ENCODE results near the gene MYO1E. TPM values are rescaled to one million over a fixed set of nuclear protein-coding genes. Genes with fewer than 3 reads are reported as not detected.
"Not testable (repeated sequence)": the region's sequence is repeated elsewhere in the genome, so short reads cannot be mapped to it uniquely, and the experiment has no call there.

The MYO1E gene
- polyA plus RNA-seq, 12 donors = 33.5 to 50.6 (median 39.9) TPM; not detected in 1

DNA sequence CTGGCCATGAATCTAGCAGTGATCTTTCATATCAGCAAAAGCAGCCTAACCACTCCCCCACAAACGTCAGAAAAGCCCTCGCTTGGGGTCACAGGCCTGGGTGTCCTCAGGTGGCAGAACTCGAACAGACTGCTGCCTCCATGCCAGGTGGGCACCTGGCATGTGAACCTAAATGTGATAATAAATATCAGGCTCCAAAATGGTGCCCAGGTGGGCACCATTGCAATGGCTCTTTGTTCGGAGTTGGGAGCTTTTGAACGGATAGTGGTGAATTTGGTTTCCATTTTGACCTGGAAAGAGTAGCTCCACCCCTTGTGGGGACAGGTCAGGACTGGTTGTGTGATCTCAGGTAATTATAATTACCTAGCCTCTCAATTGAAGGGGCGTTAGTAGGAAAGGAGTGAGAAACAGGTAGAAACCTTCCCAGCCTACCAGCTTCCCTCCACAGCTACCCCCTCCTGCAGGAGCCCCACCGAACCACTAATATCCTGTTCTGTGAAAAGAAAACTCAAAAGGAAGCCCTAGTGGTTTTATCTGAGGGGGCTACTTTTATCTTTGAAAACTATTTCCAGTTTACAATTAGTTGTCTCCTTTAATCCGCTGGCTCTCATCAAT, 18.1 kb downstream of the MYO1E start:
- DNase-seq = no peak

DNA sequence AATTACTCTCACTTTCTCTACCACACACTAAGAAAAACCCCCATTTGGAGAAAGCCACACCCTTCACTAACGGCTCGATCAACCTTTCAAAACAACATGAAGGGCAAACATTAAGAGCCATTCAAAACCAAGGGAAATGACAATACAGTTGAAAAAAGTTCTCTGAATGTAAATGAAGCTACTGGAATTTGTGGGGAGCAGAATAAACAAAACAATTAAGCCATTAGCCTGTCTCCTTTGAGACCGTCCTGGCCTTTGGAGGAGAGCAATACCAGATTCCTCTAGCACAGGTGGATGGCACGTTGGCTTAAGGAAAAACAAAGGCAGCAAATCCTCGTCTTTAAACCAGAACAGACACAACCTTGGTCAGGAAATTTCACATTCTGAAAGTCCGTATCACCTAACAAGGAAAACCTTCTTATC, 18.7 kb downstream of the MYO1E start:
- DNase-seq = no peak

DNA sequence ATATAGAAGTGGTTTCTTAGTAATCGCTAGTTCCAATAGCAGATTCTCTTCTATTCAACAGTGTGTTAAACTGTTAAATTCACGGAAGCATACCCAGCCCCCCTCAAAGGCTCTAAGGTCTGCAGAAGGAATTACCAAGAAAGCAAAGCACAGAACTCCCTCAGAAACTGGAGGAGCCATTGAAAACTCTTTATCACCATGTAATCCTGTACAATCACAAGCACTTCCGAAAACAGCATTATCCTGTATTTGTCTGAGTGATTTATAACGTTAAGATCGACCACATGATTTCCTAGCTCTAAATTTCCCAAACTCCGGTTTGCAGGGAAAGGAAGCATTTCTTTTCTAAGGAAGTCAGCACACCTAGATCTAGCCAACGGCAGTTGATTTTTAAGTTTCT, 20.0 kb downstream of the MYO1E start:
- DNase-seq = no peak

DNA sequence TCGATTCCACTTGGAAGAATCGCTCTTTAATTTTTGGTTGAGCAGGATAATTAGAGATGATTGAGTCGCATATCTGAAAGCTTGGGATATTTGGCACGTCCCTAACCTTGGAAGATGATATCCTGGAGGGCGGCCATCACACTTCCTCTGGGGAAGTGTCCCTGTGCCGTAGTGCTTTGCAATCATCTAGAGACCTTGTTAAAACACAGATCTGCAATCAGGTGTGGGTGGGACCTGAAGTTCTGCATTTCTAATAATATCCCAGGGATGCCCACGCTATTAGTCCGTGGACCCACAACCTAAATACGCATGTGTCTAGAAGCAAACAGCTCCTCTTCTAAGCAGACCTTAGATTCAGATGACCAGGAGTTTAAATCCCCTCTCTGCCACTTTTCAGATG, 20.5 kb downstream of the MYO1E start:
- no peak for DNase-seq

DNA sequence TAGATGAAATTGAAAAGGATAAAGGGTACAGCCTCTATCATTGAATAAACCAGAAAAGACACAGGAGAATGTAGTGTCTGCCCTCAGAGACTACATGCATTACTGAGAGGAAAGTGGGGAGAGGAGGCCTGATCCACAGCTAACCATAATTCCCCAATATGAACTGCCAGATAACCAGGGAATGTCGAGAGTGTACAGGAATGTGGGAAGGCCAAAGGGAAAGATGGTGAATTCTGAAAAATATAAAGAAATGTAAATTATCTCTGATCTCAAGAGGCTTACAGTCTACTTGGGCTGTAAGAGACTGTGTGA, 22.3 kb downstream of the MYO1E start:
- DNase-seq = no peak

DNA sequence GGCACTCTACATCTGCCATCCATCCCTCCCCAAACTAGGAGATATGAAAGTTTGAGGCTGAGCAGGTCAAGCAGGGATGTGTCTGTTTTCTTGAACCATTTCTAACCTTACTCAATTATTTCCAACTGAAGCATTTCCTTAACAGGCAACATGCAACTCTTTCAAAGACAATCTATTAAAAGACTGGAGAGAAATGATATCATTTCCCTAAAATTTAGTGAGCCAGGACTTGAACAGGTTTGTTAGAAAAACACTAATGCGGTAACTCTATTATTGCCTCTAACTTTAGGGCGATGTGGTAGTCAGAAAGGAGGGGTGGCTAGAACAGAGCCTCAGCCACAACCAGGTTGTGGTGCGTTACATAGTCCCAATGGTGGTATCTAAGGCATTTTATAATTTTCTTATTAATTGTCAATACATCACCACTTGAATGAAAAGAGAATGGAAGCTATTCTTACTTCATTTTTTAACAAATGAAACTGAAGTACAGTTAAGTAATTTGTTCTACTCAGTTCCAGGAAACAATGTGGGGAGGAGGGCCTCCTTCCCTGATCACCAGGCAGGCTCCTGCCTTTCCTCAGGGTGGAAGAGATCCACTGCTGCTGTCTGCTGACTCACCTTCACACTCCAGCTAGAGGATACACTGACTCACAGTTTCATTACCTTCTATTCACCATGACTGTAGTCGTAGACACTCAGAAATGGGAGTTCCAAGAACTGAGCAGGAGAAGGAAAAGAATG, 22.8 kb downstream of the MYO1E start:
- no peak for DNase-seq

DNA sequence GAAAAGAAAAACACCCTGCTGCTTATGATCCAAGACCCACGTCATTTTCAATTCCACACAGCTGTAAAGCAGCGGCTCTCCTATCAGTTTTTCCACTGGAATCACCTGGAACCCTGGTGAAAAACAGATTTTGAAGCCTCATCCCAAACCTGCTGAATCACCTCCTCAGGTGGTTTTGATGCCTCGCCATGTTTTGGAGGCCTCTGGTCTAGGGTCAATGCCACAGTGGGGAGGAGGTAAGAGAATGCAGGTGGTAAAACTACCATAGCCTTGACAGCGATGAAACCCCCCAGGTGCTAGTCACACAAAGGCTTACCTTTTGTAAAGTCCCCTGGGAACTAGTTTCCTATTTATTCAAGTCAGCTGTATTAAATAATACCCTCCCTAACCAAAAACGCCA, 24.8 kb downstream of the MYO1E start:
- no peak for DNase-seq

DNA sequence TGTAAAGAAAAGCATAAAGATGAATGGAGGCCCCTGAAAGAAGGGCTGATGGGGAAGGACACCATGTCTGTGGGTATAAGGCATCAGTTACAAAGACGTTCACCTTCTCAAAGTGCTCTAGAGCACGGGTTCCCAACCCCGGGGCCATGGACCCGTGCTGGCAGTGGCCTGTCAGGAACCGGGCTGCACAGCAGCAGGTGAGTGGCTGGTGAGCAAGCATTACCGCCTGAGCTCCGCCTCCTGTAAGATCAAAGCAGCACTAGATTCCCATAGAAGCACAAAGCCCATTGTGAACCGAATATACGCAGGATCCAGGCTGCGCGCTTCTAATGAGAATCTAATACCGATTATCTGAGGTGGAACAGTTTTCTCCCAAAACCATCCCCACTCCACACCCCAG, 25.7 kb downstream of the MYO1E start:
- DNase-seq = no peak

DNA sequence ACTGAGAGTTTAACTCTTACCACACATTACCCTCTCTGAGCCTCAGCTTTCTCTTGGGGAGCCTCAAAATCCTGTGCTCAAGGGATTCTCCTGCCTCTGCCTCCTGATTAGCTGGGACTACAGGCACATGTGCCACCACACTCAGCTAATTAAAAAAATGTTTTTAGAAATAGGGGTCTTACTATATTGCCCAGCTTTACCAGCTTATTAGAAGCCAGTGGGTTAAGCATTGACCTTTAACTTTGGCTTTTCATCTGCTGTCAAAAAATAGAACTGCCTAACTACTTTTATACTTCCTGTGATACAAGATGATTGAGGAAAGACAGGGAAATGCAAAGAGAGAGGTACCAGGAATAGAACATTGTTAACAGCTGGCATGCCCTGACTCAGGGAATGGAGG, 27.3 kb downstream of the MYO1E start:
- no peak for DNase-seq

DNA sequence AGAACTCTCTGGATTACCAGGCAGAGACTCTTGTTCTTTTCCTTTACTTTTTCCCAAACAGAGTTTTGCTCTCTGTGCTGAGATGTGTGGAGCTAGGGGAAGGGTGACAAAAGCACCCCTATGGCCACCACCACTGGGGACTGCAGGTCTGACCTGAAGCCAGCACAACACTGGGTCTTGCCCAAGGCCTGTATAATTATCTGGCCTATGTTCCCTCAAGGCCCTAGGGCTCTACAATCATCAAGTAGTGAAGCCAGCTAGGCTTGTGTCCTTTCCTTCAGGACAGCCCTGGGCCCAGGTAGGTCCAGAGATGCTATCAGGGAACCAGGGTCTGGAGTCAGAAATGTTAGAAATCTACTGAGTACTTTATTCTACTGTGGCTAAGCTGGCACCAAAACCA, 28.4 kb downstream of the MYO1E start:
- DNase-seq = no peak

DNA sequence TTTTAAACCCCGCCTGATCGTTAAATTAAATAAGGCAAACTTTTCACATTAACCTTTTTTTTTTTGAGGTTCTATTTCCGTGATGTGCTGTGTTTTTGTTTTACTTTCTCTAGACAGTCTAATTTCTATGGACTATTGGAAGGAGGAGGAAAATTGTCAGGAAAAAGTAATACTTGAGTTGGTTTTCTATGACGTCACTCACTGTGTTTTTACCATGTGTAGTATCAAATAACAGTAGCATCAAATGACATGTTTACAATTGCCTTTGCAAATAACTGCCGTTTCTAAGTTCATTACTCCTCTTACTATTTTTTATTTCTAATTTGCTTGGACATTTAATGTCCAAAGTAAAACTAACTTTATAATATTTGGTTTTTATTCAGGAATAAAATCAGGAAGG, 32.3 kb downstream of the MYO1E start:
- no peak for DNase-seq

DNA sequence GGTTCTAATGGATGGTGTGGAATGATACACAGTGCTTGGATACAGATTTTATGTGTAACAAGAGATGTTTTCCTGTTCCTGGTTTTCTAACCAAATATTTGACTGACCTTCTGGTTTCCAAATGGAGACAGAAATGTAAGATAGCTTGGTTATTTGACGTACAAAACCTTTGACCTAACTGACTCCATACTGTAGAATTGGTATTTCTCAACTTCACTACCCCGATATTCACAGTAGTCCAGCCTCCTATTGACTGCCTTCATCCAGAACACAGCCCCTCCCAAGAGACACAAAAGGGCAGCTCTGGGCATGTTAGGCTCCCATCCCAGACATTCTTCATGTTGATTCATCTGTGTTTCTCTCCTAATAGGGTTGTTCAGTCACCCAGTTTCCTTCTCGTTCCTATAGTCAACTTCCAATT, 33.4 kb downstream of the MYO1E start:
- no peak for DNase-seq

DNA sequence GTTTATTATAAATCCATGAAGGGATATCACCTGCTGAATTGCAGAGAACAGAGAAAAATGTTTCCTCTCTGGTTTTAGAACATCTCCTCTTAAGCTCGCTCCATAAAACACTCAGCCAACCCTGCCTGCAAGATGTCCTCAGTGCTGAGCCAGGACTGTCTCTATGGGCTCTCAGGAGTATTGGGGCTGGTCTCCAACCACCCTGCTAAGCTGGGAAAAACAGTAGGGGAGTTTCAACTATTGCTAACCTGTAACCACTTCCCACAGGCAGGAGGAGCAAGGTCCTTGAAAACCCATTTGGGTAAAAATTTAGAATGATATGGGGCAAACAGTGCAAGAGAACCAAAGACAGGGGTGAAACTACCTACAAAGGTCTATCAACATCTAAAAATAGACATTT, 34.3 kb downstream of the MYO1E start:
- no peak for DNase-seq

DNA sequence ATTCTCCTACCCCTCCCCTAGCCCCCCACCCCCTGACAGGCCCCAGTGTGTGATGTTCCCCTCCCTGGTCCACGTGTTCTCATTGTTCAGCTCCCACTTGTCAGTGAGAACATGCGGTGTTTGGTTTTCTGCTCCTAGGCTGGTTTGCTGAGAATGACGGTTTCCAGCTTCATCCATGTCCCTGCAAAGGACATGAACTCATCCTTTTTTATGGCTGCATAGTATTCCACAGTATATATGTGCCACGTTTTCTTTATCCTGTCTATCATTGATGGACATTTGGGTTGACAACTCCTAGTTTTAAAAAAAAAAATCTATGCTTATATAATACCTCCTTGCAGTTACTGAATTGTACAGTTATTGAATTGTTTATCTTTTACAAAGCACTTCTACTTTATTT, 35.9 kb downstream of the MYO1E start:
- not testable (repeated sequence) for DNase-seq

DNA sequence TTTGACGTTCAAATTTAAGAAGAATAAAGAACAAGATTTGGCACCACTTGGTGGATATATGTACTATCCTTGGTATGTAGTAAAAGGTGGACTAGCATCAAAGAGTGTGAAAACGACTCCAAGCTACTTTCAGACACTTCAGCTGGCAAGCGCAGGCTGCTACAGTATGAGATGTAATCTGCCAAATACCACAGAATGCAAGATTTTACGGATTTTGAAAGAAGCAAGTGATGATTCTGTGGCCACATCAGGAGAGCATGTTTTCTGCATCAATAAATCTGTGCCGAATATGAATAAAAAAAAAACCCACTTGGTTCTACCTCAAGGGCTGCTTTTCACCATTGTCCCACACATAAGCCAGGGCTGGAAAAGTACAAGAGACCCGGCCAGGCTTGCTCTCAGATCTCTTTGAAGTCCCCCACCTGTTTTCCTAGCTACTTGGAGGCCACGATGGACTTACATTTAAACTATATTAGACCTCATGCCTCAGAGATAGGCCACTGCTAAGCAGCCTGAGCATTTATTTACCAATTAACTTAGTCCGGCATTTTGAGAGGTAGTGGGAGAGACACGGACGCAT, 37.4 kb downstream of the MYO1E start:
- DNase-seq = no peak

DNA sequence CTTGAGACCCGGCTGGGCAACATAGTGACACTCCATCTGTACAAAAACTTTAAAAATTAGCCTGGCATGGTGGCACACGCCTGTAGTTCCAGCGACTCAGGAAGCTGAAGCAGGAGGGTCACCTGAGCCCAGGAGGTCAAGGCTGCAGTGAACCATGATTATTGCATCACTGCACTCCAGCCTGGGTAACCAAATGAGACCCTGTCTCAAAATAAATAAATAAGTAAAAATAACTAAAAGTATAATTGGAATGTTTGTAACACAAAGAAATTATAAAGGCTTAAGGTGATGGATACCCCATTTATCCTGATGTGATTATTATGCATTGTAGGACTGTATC, 38.6 kb downstream of the MYO1E start:
- no peak for DNase-seq

DNA sequence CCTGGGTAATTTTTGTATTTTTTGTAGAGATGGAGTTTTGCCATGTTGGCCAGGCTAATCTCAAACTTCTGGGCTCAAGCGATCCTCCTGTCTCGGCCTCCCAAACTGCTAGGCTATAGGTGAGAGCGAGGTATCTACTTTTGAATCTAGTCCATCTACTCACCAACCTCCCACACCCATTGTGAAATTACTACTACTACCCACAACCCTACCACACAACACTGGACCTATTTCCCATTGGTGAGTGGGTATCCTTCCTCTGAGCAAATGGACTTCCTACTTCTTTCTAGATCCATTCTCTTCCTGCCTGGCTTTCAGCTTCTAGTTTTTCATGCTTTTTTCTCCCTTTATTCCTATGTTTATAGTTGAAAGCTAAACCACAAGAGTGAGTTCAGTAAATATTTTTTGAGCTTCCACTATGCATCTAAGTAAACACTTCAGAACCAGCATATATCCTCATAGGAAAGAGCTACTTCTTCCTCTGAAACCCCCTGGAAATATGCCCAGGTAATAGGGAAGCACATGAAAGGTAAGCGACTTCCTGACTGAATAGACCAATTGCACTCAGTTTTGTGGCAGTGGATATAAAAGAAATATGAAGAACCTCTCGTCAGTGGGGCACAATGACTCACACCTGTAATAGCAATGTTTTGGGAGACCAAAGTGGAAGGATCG, 39.1 kb downstream of the MYO1E start:
- no peak for DNase-seq

DNA sequence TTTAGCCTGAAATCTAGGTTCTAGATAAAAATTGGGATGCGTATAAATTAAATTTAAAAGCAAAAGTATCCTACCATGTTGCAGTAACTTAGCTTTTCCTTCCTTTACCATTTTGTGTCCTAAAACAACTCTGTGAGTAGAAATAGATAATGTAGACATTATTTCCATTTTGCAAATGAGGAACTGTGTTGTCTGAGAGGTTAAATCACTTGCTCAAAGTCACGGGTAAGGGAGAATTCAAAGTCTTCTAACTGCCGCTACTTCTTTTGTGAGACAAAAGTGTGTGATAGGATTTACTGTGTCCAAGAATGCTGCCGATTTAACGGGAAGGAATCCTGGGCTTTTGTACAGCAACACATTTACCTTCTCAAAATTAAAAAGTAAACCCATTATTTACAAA, 40.7 kb downstream of the MYO1E start:
- no peak for DNase-seq

DNA sequence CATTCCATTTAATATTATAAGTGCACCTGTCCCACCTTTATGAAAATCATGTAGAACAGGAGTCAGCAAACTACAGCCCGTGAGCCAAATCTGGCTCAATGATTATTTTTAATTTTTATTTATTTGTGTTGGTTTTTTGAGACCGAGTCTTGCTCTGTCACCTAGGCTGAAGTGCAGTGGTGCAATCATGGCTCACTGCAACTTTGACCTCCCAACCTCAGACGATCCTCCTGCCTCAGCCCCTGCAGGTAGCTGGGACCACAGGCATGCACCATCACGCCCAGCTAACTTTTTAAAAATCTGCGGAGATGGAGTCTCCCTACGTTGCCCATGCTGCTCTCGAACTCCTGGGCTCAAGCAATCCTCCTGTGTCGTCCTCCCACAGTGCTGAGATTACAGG, 42.0 kb downstream of the MYO1E start:
- no peak for DNase-seq

DNA sequence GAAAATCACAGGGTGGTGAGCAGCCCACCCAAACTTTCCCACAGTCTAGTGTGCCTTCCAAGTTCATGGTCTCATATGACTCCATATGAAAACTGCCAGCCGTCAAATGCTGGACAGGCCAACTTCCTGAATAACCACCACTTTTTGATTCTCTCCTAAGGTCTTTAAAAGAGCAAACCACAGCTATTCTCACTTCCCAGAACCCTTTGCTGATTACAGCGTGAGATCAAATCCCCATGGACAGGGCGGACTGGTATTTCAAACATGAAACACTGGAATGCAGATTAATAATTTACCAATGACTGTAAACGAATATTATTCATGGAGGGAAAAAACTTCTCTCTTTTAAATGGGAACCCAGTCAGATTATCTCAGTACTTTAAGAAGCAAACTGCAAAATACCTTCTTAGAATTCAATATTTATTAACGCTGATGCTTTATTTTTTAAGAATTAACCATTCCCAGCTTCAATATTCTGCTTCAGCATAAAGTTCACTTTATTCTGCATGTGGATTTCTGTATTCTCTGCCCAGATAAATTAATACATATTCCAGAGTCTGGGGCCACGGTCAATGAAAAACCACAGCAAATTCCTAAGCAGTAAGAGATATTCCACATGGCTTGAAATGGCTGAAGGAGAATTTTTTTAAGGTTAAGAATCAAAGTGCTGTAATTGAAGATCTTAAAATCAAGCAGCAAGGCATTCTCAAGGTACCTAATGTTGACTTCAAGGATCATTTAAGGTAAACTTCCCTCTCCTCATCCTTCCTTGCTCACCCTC, 42.9 kb downstream of the MYO1E start:
- no peak for DNase-seq

DNA sequence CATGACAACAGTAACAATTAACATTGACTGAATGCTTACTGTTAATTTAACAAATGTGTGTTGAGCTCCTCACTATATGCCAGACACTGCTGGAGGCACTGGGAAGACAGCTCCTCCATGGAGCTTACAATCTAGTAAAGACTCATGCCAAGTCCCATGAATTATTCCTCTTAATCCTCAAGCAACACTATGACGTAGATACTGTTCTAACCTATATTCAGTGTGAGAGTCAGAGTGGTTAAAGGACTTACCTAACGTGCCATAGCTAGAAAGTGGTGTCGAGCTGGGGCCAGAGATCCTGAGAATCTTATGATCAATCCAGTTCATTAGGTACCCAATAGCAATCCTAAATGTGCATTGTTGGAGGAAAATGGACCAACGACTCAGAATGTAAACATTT, 43.6 kb downstream of the MYO1E start:
- no peak for DNase-seq

DNA sequence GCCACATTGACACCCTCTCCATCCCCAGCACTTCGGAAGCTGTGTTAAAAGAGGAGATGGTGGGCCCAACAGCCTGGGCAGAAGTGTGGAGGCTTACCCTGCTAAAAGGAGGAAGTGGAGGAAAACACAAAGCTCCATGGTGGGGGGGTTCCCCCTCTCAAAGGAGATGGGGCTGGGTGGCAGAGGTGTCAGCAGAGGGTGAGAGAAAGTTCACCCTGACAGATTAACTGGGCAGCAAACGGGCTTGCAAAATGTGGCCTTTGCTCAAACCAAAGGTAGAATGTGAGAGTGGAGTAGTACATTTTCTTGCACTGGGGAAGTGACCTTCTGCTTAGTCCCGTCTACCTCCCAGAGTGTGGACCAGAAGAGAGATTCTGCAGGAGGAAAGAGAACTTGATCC, 44.7 kb downstream of the MYO1E start:
- no peak for DNase-seq

DNA sequence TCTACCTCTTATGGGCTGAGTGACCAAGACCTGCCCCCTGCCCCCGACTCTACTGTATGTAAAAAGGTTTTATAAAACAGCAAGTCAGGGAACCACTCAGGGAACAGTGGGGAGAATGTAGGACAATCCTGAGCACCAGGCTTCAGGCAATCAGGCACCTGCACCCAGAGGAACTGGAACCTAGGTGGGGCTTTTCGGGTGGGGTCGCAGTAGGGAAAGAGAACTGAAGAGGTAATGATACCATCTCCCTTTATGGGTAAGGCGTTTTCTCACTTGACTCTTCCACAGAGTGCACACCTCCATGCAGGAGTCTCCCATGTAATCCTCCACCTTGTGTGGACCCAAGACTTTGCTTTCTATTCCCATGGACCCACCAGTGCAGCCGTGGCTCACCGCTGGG, 45.8 kb downstream of the MYO1E start:
- no peak for DNase-seq

Data from muscle of arm (tissue), 12 donors.